Fibroblast of skin of right biceps (primary cell): Measurements from ENCODE around the gene TLCD4.
A peak's percentile ranks its signal among the peaks of the same experiment; 100 is the strongest.
"Not testable (repeated sequence)": the region's sequence is repeated elsewhere in the genome, so short reads cannot be mapped to it uniquely, and the experiment has no call there.

ENCODE experiments used
- DNase-seq: peaks from one replicate; pipeline ENCODE4 v3.0.0-alpha.2; 2013

The TLCD4 gene, protein sequence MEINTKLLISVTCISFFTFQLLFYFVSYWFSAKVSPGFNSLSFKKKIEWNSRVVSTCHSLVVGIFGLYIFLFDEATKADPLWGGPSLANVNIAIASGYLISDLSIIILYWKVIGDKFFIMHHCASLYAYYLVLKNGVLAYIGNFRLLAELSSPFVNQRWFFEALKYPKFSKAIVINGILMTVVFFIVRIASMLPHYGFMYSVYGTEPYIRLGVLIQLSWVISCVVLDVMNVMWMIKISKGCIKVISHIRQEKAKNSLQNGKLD

GRCh38 chr1:95117207-95118066 lies at the start of gene TLCD4:
Gene TLCD4 (plus strand): TSS chr1:95117355. CDS start chr1:95143902, 26,547 bp downstream.
- peak; percentile 24 for DNase-seq

- no peak for DNase-seq
These were observed 49.6 kb upstream of the TLCD4 start for GRCh38 chr1:95067568-95067967.

DNA sequence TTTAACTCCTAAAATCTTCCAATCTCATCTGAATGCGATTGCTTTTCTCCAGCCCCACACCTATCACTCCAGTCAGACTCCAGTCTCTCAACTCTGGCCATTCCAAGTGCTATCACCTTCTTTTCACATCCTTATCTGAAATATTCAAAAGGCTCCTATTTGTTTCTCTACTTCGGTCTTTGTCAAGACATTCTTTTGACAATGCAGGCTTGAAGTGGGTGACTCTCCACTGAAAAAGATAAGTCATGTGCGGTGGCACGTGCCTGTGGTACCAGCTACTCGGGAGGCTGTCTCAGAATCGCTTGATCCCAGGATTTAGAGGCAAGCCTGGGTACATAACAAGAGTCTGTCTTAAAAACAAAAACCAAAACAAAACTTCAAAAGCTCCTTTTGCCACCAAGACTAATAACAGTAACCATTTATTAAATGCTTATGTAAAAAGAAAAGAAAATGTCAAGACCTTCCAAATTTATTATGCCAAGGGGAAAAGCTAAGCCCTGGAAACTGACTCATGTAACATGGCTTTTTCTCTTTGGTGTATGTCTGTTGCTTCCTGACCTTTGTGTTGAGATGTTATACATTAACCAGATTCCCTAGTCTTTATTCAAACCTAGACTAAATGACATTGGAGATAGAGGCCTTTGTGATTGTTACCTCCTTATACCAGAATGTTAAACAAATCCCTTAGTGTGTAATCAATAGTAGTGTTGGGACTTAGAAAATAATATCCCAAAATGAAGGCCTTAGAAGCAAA lies 48.0 kb upstream of the TLCD4 start:
- no peak for DNase-seq

DNA sequence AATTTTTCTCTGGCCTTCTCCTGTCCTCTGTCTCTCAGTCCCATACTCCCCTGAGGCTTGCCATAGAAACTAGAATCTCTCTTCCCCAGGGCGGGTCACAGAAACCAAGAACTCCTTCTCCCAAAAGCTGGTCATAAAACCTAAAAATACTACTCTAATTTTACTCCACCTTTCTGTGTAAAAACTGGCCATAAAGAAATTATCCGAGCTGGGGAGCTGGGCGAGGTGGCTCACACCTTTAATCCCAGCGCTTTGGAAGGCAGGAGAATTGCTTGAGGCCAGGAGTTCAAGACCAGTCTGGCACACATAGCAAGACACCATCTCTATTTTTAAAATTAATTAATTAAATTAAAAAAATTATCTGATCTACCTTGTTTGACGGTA lies 47.5 kb upstream of the TLCD4 start:
- no peak for DNase-seq

DNA sequence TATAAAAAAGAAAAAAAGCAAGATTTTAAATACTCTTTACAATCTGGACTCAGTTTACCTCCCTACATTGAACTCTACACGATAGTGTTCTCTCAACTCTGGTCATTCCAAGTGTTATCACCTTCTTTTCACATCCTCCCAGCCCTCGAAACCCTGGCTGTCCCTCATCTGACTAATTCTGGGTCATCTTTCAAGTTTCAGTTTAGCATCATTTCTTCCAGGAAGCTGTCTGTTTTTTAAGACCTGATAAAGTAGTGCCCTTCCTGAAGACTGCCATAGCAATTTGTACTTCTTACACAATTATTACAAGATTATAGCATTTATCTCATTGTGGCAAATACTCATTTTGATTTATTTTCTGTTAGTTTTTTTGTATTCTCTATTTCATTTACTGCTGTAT lies 45.6 kb upstream of the TLCD4 start:
- DNase-seq: no peak

- no peak for DNase-seq
These were observed 45.0 kb upstream of the TLCD4 start for GRCh38 chr1:95072117-95072516.

- DNase-seq: peak; percentile 97
These were observed 44.4 kb upstream of the TLCD4 start, which contains the start of gene ALG14 for GRCh38 chr1:95072532-95073419. Gene ALG14 (minus strand): TSS chr1:95072951. CDS start chr1:95072898, 53 bp downstream.

DNA sequence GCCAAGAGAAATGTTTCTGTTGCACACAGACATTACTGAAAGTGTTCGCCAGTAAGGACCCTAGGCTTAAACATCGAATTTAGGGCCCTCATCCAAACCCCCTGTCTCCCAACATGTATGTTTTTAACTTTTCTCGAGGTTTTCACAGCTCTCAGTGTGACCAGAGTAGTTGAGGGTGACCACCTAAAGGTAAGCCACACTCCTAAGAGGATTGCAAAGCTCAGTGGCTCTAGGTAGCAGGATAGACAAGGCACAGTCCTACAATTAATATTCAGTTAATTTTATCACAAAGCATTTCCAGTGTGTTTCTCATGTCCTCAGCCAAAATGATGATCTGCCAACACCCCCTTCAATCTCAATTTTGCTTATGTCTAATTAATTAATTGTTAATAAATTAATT lies 43.7 kb upstream of the TLCD4 start:
- no peak for DNase-seq

DNA sequence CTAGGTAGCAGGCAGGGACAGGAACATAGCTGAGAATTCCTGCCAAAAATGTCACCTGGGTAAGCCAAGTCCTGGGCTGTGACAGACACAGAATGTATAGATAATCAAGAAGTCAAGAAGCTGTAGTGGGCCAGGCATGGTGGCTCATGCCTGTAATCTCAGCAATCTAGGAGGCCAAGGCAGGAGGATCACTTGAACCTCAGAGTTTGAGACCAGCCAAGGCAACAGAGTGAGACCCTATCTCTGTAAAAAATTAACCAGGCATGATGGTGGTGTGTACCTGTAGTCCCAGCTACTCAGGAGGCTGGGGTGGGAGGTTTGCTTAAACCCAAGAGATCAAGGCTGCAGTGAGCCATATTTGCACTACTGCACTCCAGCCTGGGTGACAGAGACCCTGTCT lies 41.1 kb upstream of the TLCD4 start:
- no peak for DNase-seq

DNA sequence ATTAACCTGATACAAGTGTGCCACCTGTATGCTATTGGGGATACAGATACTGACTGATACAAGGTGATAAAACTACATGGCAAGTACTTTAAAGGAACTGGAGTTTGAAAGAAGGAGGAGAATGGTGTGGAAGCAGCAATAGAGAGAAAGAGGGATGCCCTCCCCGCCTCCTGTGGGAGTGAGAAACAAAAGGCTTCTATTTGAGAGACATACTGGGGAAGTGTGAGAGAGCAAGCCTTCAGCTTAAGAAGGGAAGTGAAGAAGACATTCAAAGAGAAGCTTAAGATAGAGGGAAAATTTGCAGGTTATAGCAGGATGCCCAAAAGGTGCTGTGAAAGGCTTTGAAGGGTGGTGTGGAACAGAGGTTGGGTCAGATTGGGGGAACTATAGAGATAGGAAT lies 36.7 kb upstream of the TLCD4 start:
- no peak for DNase-seq

- DNase-seq: no peak
These were observed 36.3 kb upstream of the TLCD4 start for GRCh38 chr1:95080879-95081278.

DNA sequence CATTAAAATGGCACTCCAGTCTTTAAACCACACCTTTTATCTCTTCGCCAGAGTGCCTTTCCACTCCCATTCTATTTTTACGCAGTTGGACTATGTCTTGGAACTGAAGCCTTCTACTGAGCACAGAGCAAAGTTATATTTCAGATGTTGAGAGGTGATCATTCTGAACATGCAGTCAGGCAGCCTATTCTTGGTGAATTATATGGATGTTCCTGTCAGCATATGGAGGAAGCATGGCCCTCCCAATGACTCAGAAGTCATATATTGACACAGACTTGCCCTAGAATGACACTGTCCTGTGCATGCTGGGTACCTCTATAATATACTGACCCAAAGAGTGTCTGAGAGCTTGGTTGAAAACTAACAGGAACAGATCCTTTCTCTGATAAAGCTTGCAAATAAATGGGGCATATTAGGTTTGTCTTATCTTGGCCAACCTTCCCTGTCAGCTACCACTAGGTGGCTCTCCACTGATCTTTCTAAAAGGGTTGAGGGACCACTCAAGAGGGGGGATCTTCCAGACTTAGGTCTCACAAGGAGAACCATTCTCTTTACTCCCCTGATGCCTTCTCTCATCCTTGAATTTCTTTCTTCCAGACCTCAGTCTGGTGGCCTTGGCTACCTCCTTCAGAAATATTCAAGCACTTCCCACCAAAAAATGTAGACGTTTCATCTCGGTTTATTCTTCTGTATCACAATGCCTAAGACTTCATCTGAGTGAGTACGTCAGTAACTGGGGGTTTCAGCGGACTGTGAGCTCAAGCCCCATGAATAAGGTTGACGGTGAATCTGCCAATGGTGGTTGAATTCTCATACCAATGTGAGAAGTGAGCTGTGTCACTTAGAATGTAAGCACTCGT lies 32.6 kb upstream of the TLCD4 start:
- DNase-seq: peak; percentile 45

GRCh38 chr1:95085376-95085775 lies 31.8 kb upstream of the TLCD4 start:
- no peak for DNase-seq

- DNase-seq: peak; percentile 97
These were observed 30.1 kb upstream of the TLCD4 start for GRCh38 chr1:95086949-95087533.

GRCh38 chr1:95088303-95088702 lies 28.9 kb upstream of the TLCD4 start:
- DNase-seq: no peak

GRCh38 chr1:95089650-95090287 lies 27.4 kb upstream of the TLCD4 start:
- no peak for DNase-seq

DNA sequence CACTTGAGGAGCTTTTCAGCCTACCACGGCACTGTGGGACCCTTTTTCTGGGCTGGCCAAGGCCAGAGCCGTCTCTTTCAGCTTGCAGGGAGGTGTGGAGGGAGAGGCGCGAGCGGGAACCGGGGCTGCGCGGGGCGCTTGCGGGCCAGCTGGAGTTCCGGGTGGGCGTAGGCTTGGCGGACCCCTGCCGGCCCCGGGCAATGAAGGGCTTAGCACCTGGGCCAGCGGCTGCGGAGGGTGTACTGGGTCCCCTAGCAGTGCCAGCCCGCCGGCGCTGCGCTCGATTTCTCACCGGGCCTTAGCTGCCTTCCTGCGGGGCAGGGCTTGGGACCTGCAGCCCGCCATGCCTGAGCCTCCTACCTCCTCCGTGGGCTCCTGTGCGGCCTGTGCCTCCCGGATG lies 25.9 kb upstream of the TLCD4 start:
- not testable (repeated sequence) for DNase-seq

DNA sequence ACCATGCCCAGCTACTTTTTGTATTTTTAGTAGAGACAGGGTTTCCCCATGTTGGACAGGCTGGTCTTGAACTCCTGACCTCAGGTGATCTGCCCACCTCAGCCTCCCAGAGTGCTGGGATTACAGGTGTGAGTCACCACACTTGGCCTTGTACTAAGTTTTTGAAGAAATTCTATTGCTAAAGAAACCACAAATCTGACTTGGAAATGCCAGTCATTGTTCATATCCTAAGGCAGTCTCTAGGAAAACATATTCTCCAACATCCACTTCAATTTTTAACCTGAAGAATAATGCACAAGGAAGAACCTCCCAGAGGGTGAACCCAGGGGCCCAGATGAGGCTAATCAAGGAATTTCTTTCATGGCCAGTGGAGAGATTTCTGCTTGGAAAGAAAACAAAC lies 24.3 kb upstream of the TLCD4 start:
- DNase-seq: peak; percentile 24

GRCh38 chr1:95093296-95093695 lies 23.9 kb upstream of the TLCD4 start:
- DNase-seq: no peak

DNA sequence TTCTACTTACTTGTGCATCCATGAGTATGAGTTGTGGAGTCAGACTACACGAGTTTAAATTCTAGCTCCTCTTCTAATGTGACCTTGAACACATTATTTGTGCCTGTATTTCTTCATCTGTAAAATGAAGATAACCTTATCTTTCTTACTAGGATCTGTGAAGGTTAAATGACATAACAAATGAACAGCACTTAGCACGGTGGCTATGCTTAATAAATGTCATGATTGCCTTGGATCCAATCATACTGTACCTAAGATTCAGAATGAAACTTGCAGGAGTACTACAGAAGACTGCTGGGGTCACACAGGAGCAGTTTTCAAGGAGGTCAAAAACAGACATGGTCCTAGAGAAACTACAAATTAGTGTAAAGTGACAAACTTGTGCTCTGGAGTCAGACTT lies 22.2 kb upstream of the TLCD4 start:
- no peak for DNase-seq

GRCh38 chr1:95095833-95096217 lies 21.3 kb upstream of the TLCD4 start:
- no peak for DNase-seq
